GM21515 (cell line): Measurements from ENCODE around the gene NBPF6.
"Not testable (repeated sequence)": the region's sequence is repeated elsewhere in the genome, so short reads cannot be mapped to it uniquely, and the experiment has no call there.

Experiments
- ATAC-seq: cut with Tn5 transposase; IDR thresholded peaks from one replicate; pipeline ENCODE4 v1.9.1; 2021; ENCODE audit not compliant: unreplicated experiment

NBPF6 gene

GRCh38 chr1:108495008-108495407, 44.9 kb downstream of the NBPF6 start:
- not testable (repeated sequence) for ATAC-seq

GRCh38 chr1:108496856-108497255, 46.7 kb downstream of the NBPF6 start:
- not testable (repeated sequence) for ATAC-seq

GRCh38 chr1:108502138-108502537, 52.0 kb downstream of the NBPF6 start:
- ATAC-seq: no peak

GRCh38 chr1:108502624-108503023, 52.5 kb downstream of the NBPF6 start:
- ATAC-seq: no peak

GRCh38 chr1:108503062-108503733, 53.1 kb downstream of the NBPF6 start:
- no peak for ATAC-seq

GRCh38 chr1:108504447-108504846, 54.3 kb downstream of the NBPF6 start:
- peak; percentile 64 for ATAC-seq

GRCh38 chr1:108505763-108506070, 55.6 kb downstream of the NBPF6 start:
- no peak for ATAC-seq

- no peak for ATAC-seq
Measured at GRCh38 chr1:108511764-108512163, 61.6 kb downstream of the NBPF6 start.

GRCh38 chr1:108512239-108513043, 62.3 kb downstream of the NBPF6 start:
- no peak for ATAC-seq

GRCh38 chr1:108513044-108513415, 62.9 kb downstream of the NBPF6 start:
- ATAC-seq: no peak

GRCh38 chr1:108513914-108514313, 63.8 kb downstream of the NBPF6 start:
- ATAC-seq: not testable (repeated sequence)

- not testable (repeated sequence) for ATAC-seq
Measured at GRCh38 chr1:108517301-108517897, 67.3 kb downstream of the NBPF6 start.
